ENCODE results near the gene EIF4G1. TPM values are rescaled to one million over a fixed set of nuclear protein-coding genes. Genes with fewer than 3 reads are reported as not detected.

The EIF4G1 gene
- total and polyA plus RNA-seq, 7 donors, result 62.9 to 249 (median 168) TPM

DNA sequence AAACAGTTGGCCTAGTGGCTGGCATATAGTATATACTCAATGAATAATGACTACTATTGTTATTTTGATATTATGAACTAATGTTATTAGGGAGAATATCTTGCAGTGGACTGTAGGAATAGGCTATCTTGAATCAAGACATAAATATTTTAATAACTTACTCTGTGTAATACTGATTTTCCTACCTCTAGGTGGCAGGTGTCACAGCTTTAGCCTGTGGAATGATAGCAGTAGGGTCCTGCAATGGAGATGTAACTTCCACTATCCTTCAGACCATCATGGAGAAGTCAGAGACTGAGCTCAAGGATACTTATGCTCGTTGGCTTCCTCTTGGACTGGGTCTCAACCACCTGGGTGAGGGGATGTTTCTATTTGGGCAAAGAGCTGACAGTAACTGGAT is 8.8 kb upstream of the EIF4G1 start:
- no peak overlapping the region for H3K27ac ChIP-seq
- H3K4me3 ChIP-seq, result no peak overlapping the region
- H3K36me3 ChIP-seq, result peaks cover 43 to 89% (median 80%) of the 10 kb centered on the region in 4 donors
- DNase-seq, result no peak
- TF ChIP-seq, protein P1, sequence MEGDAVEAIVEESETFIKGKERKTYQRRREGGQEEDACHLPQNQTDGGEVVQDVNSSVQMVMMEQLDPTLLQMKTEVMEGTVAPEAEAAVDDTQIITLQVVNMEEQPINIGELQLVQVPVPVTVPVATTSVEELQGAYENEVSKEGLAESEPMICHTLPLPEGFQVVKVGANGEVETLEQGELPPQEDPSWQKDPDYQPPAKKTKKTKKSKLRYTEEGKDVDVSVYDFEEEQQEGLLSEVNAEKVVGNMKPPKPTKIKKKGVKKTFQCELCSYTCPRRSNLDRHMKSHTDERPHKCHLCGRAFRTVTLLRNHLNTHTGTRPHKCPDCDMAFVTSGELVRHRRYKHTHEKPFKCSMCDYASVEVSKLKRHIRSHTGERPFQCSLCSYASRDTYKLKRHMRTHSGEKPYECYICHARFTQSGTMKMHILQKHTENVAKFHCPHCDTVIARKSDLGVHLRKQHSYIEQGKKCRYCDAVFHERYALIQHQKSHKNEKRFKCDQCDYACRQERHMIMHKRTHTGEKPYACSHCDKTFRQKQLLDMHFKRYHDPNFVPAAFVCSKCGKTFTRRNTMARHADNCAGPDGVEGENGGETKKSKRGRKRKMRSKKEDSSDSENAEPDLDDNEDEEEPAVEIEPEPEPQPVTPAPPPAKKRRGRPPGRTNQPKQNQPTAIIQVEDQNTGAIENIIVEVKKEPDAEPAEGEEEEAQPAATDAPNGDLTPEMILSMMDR (IDR thresholded peaks at IDR 0.05), result peak in 1 of 4 experiments; percentile 12
- TF ChIP-seq EP300 (IDR thresholded peaks at IDR 0.05), result no peak
- no peaks in the 10 kb centered on the region for H3K27me3 ChIP-seq
- H3K9me3 ChIP-seq, result no peaks in the 10 kb centered on the region
- peaks cover 0 to 4% (median 3%) of the 10 kb centered on the region in 4 donors for H3K4me1 ChIP-seq
- intact Hi-C loops (cut with DNase I), result no loop called here
- 43 to 67% methylated on average over 1 of the region's 1 CpG for WGBS, 2 donors

DNA sequence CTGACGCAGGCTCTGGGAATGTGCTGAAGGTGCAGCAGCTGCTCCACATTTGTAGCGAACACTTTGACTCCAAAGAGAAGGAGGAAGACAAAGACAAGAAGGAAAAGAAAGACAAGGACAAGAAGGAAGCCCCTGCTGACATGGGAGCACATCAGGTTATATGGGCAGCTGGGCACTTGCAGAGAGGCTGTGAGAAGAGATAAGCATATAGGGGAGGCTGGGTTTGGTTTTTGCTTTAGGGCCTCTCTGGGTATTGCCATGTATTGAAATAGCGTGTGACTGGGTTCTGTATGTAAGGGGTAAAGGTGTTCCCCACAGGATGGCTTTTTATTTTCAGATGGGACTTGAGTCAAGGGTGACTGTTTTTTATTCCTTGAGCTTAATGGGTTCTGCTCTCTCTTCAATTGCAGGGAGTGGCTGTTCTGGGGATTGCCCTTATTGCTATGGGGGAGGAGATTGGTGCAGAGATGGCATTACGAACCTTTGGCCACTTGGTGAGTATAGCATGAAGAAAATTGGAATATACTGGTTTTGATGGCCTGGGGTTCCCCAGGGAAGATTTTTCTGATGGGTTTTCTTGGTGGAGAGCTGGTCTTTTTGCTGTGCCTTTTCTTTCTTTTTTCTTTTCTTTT is 7.9 kb upstream of the EIF4G1 start:
- Histone ChIP-seq H3K4me1 (no peaks in the 10 kb centered on the region), H3K27ac (no peak overlapping the region), H3K36me3 (peaks cover 43 to 80% (median 74%) of the 10 kb centered on the region in 4 donors), H3K27me3 (no peaks in the 10 kb centered on the region), H3K4me3 (no peak overlapping the region), H3K9me3 (no peaks in the 10 kb centered on the region)
- intact Hi-C loops (cut with DNase I), result no loop called here
- DNase-seq, result no peak
- 47 to 80% methylated on average over 4 of the region's 4 CpGs for WGBS, 2 donors
- TF ChIP-seq, protein P1 (IDR thresholded peaks at IDR 0.05), result no peak
- TF ChIP-seq POLR2AphosphoS5 (IDR thresholded peaks at IDR 0.05) (no peak), POLR2A (IDR thresholded peaks at IDR 0.05) (no peak), EP300 (IDR thresholded peaks at IDR 0.05) (no peak)

DNA sequence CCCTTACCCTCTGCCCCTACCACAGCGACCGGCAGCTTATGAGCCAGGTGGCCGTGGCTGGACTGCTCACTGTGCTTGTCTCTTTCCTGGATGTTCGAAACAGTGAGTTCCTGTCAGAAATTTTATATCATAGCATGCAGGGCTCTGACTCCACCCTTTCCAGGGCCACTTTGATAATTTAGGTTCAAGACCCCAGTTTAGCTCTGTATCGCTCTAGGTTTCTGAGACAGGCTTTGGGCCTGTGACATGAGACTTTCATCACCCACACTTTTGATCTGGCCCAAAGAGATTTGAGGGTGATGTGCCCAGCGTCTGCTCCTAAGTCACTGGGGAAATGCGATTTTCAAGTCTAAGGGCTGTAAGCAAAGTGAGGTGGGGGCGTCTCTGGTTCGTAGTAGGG is 6.5 kb upstream of the EIF4G1 start:
- TF ChIP-seq POLR2AphosphoS5 (IDR thresholded peaks at IDR 0.05) (no peak), POLR2A (IDR thresholded peaks at IDR 0.05) (no peak), EP300 (IDR thresholded peaks at IDR 0.05) (no peak)
- TF ChIP-seq, protein P1 (IDR thresholded peaks at IDR 0.05), result no peak
- H3K4me1 ChIP-seq, result no peaks in the 10 kb centered on the region
- no peaks in the 10 kb centered on the region for H3K9me3 ChIP-seq
- intact Hi-C loops (cut with DNase I), result no loop called here
- H3K27ac ChIP-seq, result no peak overlapping the region
- no peak for DNase-seq
- peaks cover 35 to 65% (median 60%) of the 10 kb centered on the region in 4 donors for H3K36me3 ChIP-seq
- H3K27me3 ChIP-seq, result no peaks in the 10 kb centered on the region
- 97 to 98% methylated on average over 9 of the region's 9 CpGs for whole genome bisulfite sequencing, 2 donors
- H3K4me3 ChIP-seq, result no peak overlapping the region

DNA sequence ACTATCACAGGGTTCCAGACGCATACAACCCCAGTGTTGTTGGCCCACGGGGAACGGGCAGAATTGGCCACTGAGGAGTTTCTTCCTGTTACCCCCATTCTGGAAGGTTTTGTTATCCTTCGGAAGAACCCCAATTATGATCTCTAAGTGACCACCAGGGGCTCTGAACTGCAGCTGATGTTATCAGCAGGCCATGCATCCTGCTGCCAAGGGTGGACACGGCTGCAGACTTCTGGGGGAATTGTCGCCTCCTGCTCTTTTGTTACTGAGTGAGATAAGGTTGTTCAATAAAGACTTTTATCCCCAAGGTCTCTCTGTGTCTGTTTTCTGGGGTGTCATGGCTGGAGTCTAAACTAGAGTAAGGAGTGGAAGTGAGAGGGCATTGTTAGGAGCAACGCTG is 5.7 kb upstream of the EIF4G1 start:
- H3K27me3 ChIP-seq, result no peaks in the 10 kb centered on the region

More for the DNA sequence above, 5.7 kb upstream of the EIF4G1 start:
- TF ChIP-seq POLR2AphosphoS5 (IDR thresholded peaks at IDR 0.05) (no peak), POLR2A (IDR thresholded peaks at IDR 0.05) (no peak), EP300 (IDR thresholded peaks at IDR 0.05) (no peak)
- TF ChIP-seq, protein P1 (IDR thresholded peaks at IDR 0.05), result no peak
- Histone ChIP-seq H3K27ac (no peak overlapping the region), H3K4me1 (peaks cover 0 to 3% (median under 1%) of the 10 kb centered on the region in 4 donors), H3K4me3 (no peak overlapping the region), H3K36me3 (peaks cover 27 to 57% (median 52%) of the 10 kb centered on the region in 4 donors), H3K9me3 (no peaks in the 10 kb centered on the region)
- DNase-seq, result no peak
- intact Hi-C loops (cut with DNase I), result no loop called here
- WGBS, 2 donors, result 84 to 85% methylated on average over 7 of the region's 7 CpGs

All from sigmoid colon (tissue), 7 donors.